Stimulated activated CD8-positive, alpha-beta memory T cell treated with anti-CD3 and anti-CD28 coated beads, Interleukin-7, amount 100 ng/mL, for 24 hours (primary cell): ENCODE measurements around the gene SLA2.

Experiments used
- DNase-seq: peaks from one replicate; pipeline ENCODE4 v3.0.0-alpha.2; 2020; ENCODE audit warnings: low read depth

The SLA2 gene

GRCh38 chr20:36607586-36608387 is 38.2 kb downstream of the SLA2 start:
- no peak for DNase-seq

- DNase-seq, result no peak
Measured at GRCh38 chr20:36606158-36607066, 39.6 kb downstream of the SLA2 start.

DNA sequence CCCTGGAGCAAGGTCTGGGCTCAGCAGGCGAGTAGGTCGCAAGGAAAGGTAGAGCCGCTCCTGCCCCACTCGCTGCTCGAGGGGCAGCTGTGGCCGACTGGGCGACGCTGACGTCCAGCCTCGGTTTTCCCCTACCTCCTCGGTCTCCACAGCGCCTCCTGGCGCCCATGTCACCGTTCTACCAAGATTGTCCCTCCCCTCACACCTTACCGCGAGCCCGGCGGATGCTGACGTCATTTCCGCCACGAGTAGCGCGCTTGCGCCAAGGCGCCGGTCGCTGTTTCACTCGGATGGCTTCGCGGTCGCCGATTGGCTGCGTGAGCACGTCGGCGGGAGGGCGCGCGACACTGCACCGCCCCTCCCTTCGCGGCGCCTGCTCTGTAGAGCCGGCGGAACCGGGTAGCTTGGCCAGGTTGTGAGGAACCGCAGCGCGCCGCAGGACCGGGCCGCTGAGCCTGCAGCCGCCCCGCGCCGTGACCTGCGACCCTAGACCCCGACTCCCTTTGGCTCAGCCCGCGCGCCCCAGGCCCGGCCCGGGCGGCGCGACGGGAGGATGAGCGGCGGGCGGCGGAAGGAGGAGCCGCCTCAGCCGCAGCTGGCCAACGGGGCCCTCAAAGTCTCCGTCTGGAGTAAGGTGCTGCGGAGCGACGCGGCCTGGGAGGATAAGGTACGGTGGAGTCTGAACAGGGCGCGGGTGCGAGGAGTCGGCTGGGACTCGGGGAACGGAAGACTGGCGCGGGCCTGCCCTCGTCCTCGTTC is 40.4 kb downstream of the SLA2 start, which contains the start of gene RAB5IF:
RAB5IF (plus strand) TSS at position 381 of the 759 bp plus-strand sequence; CDS start at position 554, 173 bp downstream.
- peak; percentile 99 for DNase-seq

DNA sequence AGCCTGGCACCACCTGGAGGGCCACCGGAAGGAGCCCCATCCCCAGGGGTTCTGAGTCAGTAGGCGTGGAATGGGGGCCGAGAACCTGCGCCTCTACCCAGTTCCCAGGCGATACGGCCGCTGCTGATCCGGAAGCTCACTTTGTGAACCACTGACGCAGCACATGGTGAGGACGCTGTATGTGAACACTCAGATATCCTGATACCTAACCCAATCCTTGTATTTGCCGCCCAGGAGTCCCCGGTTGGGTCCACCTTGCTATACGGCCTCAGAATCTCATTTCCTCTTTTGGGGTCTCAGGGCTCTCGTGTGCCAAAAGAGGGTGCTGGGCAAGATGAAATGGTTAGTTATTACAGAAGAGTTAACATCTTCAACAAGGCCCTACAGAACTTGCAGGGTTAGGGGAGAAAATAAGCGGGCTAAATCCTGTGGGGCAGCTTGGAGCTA is 41.0 kb downstream of the SLA2 start:
- DNase-seq, result no peak

GRCh38 chr20:36601540-36601939 is 44.5 kb downstream of the SLA2 start:
- no peak for DNase-seq

DNA sequence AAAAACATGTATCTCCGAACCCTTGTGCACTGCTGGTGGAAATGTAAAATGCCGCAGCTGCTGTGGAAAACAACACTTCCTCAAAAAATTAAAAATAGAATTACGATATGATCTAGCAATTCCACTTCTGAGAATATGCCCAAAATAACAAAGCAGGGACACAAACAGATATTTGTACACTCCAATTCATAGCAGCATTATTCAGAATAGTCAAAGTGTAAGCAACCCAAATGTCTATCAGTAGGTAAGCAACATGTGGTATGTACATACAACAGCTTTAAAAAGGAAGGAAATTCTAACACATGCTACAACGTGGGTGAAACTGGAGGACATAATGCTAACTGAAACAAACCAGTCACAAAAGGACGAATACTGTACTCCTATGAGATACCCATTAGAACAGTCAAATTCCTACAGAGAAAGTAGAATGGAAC is 46.1 kb downstream of the SLA2 start:
- DNase-seq, result no peak

GRCh38 chr20:36593347-36593929 is 52.6 kb downstream of the SLA2 start:
- DNase-seq, result no peak

GRCh38 chr20:36591854-36592641 is 53.9 kb downstream of the SLA2 start:
- no peak for DNase-seq

- DNase-seq, result no peak
Measured at GRCh38 chr20:36591281-36591680, 54.7 kb downstream of the SLA2 start.

DNA sequence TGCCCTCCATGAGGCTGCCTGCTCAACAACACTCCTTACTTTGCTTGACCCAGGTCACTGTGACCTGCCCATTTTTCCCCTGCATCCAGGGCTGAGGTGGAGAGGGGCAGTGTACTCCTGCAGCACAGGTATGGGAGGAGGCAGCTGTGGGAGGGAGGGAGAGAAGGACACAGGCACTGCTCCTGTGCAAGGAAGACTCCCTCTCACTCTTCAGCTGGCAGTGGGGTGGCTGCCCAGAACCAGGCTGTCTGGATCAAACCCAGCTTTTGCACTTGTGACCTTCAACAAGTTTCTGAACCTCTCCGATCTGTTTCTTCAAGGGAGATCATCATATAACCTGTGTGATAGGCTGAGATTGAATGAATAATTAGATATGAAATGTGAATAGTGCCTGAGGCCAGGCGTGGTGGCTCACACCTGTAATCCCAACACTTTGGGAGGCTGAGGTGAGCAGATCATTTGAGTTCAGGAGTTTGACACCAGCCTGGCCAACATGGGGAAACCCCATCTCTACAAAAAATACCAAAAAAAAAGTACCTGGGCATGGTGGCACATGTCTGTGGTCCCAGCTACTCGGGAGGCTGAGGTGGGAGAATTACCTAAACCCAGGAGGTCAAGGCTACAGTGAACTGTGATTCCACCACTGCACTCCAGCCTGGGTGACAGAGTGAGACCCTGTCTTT is 58.5 kb downstream of the SLA2 start:
- DNase-seq, result no peak

GRCh38 chr20:36585410-36586125 is 60.4 kb downstream of the SLA2 start:
- no peak for DNase-seq

- no peak for DNase-seq
Measured at GRCh38 chr20:36584018-36584481, 61.9 kb downstream of the SLA2 start.

- no peak for DNase-seq
Measured at GRCh38 chr20:36582821-36583220, 63.2 kb downstream of the SLA2 start.

GRCh38 chr20:36582322-36582721 is 63.7 kb downstream of the SLA2 start:
- no peak for DNase-seq

DNA sequence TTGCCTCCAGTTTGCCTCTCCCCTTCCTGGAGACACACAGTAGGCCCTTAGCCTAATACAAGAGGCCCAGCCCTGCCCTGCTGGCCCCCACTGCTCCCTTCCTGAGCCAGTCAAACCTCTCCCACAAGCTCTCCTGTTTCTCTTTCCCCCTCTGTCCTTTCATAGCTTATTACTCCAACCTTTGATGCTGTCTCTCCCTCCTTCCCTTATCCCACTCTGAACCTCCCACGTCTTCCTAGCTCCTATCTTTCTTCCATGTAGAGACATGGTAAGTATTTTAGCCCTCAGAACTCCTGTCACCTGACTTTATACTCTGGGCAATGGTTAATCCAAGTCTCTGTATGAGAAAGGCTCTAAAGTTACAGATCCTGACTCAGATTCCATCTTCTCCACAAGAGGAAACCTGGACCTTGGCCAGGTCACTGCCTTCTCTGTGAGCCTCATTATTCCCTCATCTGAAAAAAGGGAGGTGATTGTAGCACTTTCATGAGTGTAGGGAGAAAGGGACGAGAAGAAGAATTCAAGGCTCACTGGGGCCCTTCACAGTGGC is 65.9 kb downstream of the SLA2 start:
- DNase-seq, result no peak

DNA sequence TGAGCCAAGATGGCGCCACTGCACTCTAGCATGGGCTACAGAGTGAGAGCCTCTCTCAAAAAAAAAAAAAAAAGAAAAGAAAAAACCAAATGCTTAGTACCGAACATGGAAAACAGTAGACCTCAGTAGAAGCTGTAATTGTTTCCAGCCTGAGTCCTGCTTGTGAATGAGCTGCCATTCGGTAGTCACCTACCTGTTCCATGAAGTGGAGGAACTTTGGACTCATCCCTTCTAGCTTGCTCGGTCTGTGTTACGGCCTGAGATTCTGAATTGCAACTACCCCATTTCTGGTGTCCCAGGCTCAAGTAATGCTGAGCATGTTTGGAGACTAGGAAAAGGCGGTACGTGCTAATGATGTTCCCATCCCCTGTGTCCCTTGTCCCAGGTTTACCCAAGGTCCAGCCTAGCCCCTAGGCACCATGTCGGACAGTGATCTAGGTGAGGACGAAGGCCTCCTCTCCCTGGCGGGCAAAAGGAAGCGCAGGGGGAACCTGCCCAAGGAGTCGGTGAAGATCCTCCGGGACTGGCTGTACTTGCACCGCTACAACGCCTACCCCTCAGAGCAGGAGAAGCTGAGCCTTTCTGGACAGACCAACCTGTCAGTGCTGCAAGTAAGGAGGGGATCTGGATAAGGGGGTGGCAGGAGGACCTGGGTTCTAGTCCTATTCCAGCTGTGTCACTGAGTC is 67.5 kb downstream of the SLA2 start:
- DNase-seq, result no peak

GRCh38 chr20:36576081-36576445 is 69.9 kb downstream of the SLA2 start:
- no peak for DNase-seq

DNA sequence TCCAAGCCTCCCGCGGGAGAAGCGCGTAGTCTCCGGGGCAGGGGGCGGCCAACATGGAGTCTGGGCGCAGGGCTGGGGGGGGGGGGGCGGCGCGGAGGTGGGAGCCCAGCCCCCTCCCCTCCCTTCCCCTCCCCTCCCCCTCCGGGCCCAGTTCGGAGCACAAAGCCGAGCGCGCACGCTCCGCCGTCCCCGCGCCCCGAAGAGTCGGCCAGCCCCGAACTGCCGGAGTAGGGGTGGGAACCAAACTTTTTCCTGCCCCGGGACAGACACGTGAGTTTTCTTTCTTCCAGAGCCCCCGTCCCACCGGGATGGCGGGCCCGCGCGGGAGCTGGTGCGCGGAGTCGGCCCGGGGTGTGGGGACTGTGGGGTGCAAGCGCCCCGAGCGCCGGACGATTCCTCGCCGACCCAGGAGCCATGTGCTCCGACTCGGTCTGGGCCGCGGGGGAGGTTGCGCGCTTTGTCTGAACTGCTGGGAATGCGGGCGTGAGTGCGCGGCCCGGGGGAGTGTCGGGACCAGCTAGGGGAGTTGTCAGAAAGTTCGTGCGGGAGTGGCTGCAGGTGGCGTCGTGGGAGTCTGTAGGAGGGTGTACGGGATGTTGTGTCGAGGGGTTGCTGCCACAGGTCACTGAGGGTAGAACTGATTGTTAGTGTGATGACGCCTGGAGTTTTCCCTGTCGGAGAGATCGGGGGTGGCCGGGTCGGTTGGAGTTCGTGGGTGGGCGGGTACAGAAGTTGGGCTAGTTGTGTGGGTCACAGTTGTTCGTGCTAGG is 71.4 kb downstream of the SLA2 start:
- no peak for DNase-seq
